NCI-H2196 treated with DMSO at 0.1 percent for 48 hours (cell line): ENCODE results near the gene SMG9.
"Not testable (repeated sequence)": the region's sequence is repeated elsewhere in the genome, so short reads cannot be mapped to it uniquely, and the experiment has no call there.

Source experiments
- DNase-seq: peaks from one replicate; lab custom pipeline; 2025; ENCODE audit not compliant: unreplicated experiment; lab: John Stamatoyannopoulos, UW

SMG9 gene

GRCh38 chr19:43780706-43781525 lies 26.2 kb upstream of the SMG9 start, which contains the start of gene KCNN4:
KCNN4 (minus strand) TSS chr19:43780973; CDS start chr19:43780861, 112 bp downstream.
- no peak for DNase-seq

- no peak for DNase-seq
These were observed 25.1 kb upstream of the SMG9 start for GRCh38 chr19:43779820-43780219.

- DNase-seq, result no peak
These were observed 24.5 kb upstream of the SMG9 start for GRCh38 chr19:43779147-43779819.

DNA sequence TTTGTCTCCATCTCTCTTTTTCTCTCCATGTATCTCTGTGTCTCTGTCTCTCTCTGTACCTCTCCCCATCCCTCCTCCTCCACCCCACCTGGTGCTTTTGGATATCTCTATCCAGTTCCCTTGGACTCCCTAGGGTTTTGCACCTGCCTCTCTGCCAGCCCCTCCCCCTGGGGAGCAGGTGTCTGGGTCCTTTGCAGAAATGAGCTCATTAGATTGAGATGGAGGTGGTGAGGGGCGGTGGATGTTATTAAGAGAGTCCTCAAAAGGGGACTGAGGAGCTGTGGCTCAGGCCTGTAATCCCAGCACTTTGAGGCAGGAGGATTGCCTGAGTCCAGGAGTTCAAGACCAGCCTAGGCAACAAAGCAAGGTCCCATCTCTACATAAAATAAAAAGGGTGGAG lies 23.9 kb upstream of the SMG9 start:
- DNase-seq, result peak; percentile 88

GRCh38 chr19:43777163-43777695 lies 22.5 kb upstream of the SMG9 start:
- no peak for DNase-seq

- DNase-seq, result no peak
These were observed 21.5 kb upstream of the SMG9 start for GRCh38 chr19:43776286-43776685.

DNA sequence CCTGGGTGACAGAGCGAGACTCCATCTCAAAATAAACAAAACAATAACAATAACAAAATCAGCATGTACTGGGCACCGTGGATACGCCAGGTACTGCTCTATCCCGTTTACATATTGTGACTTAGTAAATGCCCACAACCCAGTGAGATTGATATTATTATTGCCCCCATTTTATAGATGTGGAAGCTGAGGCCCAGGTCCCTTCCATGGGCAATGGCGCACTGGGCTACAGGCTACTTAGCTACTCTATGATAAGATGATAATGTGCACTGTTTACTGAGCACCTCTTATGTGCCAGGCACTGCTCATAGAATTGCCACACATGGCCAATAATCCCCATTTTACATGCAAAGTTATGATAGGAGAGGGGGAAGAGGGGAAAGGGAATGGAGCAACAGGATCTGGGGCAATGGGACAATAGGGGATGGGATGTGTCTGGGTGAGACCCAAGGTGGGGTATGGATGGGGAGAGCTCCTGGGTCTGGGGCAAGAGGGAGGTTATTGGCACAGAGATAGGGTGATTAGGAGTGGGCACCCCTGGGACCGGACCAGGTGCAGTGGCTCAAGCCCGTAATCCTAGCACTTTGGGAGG lies 20.6 kb upstream of the SMG9 start:
- no peak for DNase-seq

DNA sequence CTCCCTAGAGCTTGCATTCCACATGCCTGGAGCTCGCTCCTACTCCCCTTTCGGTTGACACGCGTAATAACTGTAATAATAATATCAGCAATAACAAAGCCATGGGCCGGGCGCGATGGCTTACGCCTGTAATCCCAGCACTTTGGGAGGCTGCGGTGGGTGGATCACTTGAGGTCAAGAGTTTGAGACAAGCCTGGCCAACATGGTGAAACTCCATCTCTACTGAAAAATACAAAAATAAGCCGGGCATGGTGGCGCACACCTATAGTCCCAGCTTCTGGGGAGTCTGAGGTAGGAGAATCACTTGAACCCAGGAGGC lies 20.1 kb upstream of the SMG9 start:
- not testable (repeated sequence) for DNase-seq

GRCh38 chr19:43774103-43774939 lies 19.6 kb upstream of the SMG9 start:
- no peak for DNase-seq

DNA sequence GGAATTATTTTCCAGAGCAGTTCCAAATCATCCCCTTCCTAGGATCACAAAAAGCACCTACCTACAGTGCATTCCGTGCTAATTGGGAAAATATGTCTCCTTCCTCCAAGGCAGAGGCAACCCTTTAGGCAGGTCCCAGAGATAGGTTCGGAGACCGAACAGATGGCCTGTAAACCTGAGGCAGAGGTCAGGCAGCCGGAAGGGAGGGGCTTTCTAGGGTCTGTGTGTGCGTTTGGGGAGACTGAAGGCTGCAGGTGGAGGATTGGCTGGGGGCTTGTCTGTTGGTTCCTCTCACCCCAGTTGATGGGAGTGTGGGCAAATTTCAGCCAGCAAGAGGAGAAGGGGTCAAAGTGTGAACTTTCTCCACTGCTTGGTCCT lies 19.0 kb upstream of the SMG9 start:
- no peak for DNase-seq

DNA sequence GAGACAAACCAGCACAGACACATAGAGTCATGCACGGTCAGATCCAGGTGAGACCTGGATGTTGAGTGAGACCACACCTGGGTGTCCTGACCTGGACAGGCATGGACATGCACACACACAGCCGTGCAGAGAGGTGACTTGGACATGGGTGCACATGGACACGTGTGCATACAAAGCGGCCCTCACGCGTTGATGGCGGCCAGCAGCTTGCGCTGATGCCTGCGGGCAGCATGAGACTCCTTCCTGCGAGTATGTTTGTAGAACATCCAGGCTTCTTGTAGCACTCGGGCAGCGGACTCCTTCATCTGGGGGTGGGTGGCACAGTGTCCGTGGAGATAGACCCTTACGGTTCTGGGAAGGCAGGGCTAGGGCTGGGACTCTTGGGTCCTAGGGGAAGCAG lies 14.5 kb upstream of the SMG9 start:
- DNase-seq, result no peak

DNA sequence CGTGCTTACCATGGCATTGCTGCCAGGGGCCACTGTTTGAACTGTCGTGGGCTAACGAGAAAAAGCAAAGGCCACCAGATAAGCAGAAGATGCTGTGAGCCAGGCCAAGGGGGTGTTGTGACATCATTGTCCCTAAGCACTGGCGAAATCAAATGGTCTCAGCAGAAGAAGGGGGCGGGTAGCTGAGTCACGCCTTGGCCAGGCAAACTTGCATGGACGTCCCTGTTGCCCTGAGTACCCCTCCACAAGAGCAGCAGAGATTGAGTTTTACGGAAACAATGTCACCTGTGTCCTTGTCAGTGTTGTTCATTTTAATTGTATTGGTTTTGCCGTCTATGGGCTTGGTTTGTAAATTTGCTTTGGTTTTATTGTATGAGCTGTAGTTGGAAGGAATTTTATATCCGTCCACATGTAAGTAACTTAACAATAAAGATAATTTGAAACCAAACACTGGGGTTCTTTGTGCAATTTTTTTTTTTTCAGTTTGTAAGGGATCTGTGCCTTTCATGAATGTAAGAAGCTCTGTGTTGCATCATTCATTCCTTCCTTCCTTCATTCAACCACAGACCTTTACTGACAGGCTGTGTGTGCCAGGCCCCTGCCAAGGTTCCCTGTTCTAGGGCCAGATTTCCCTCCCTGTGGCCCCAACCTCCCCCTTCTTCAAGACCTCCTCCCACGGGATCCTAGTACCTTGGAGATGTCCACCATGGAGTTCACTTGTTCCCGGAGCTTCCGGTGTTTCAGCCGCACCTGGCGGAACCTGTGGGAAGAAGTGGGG lies 13.7 kb upstream of the SMG9 start:
- DNase-seq, result no peak

GRCh38 chr19:43767818-43768217 lies 13.1 kb upstream of the SMG9 start:
- DNase-seq, result no peak

- no peak for DNase-seq
These were observed 12.6 kb upstream of the SMG9 start for GRCh38 chr19:43767316-43767715.

DNA sequence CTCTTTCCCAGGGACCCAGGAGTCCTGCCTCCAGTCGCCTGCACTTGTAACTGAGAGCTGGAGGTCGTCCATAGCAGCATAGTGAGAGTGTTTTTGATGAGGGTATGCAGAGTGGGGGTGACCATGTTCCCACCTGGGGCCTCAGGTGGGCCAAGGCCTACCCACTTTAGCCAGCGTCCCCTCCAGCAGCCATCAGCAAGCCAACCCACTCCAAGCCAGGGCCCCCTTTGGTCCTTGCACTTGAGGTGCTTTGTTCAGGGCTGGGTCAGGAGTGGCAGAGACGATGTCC lies 11.9 kb upstream of the SMG9 start:
- no peak for DNase-seq

DNA sequence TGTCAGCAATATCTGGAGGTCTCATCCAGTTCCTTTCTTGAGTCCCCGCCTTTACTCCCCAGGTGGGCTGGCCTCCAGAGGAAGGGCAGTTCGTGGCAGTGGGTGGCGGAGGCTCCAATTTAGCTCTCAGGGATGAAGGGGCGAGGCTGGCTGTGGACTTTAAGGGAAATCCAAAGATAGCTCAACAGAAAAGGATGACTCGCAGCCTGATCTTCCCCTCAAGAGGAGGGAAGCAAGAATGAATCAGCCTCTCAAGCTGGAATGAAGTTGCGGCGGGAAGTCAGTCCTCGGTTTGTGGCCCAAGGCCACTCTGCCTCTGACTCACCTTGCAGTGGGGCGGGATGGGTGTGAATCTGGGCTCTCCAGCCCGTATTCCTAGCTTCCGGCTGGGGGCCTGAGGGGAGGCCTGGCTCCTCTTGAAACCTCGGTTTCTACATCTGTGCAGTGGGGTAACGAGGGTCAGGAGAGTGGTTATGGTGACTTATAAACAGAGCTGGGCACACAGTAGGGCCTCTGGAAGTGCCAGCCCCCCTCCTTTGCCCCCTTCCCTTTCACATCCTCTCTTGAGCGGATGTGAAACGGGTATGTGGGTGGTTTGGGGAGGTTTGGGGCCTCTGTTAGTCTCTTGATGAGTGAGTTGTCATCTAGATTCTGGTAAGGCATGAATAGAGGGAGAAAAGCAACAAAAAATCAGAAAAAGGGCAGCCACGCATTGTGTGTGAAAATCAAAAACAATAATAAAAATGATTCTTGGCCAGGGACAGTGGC lies 10.5 kb upstream of the SMG9 start:
- DNase-seq, result no peak

- not testable (repeated sequence) for DNase-seq
These were observed 9.9 kb upstream of the SMG9 start for GRCh38 chr19:43764684-43765083.

- DNase-seq, result no peak
These were observed 8.7 kb upstream of the SMG9 start for GRCh38 chr19:43763473-43763939.

- no peak for DNase-seq
These were observed 8.1 kb upstream of the SMG9 start for GRCh38 chr19:43762814-43763213.

GRCh38 chr19:43760941-43761340 lies 6.2 kb upstream of the SMG9 start:
- DNase-seq, result no peak
